Mammary epithelial cell (primary cell): ENCODE data around the gene CFAP45.

Source experiments
- EZH2 ChIP-seq: IDR thresholded peaks from 2 replicates; pipeline ENCODE4 v1.6.1; 2012; ENCODE audit warnings: low read length, inconsistent platforms, borderline replicate concordance
- TF ChIP-seq, protein P1 (sequence below), 2 donors: IDR thresholded peaks in 1 of 2; conservative IDR thresholded peaks in 1 of 2; 2 replicates each; pipeline ENCODE4 v1.5.1; 2011 to 2012; ENCODE audit warnings: inconsistent platforms in 2 of 2, low read length in 2 of 2, mild to moderate bottlenecking in 2 of 2, control low read depth in 1 of 2, low read depth in 1 of 2; ENCODE audit not compliant: insufficient read depth in 1 of 2; ENCODE audit errors: extremely low read depth in 1 of 2

DNA sequence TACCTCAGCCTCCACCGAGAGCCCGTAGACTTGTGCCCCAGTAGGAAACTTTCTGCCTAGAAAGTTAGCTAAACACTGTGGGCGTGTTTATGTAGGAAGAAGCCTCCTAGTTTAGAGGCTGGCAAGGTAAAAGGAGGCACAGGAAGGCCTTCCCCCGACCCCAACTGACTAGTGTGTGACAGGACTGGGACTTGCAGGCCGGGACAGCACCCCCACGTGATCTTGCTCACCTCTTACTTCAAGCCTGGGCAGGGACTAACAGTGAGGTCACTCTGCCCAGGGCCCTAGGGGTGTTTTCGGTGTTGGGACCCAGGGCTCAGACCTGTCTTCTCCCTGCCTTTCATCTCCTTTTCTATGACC, 25.7 kb upstream of the CFAP45 start:
- TF ChIP-seq, protein P1, sequence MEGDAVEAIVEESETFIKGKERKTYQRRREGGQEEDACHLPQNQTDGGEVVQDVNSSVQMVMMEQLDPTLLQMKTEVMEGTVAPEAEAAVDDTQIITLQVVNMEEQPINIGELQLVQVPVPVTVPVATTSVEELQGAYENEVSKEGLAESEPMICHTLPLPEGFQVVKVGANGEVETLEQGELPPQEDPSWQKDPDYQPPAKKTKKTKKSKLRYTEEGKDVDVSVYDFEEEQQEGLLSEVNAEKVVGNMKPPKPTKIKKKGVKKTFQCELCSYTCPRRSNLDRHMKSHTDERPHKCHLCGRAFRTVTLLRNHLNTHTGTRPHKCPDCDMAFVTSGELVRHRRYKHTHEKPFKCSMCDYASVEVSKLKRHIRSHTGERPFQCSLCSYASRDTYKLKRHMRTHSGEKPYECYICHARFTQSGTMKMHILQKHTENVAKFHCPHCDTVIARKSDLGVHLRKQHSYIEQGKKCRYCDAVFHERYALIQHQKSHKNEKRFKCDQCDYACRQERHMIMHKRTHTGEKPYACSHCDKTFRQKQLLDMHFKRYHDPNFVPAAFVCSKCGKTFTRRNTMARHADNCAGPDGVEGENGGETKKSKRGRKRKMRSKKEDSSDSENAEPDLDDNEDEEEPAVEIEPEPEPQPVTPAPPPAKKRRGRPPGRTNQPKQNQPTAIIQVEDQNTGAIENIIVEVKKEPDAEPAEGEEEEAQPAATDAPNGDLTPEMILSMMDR (conservative IDR thresholded peaks at IDR 0.05 in 1 of 2, IDR thresholded peaks at IDR 0.05 in 1 of 2; ENCODE audit: extremely low read depth in 1 of 2, insufficient read depth in 1 of 2, low read depth in 1 of 2, low read length in 2 of 2): no peak
- TF ChIP-seq EZH2: no peak
